NCI-H1930 (cell line): ENCODE measurements around the gene SFI1.
"Not testable (repeated sequence)": the region's sequence is repeated elsewhere in the genome, so short reads cannot be mapped to it uniquely, and the experiment has no call there.

Source experiments
- DNase-seq, 2 experiments: peaks; one replicate each; lab custom pipeline; 2025; lab: John Stamatoyannopoulos, UW

Gene SFI1

GRCh38 chr22:31588970-31589675 lies 92.8 kb downstream of the SFI1 start:
- DNase-seq, result no peak

- not testable (repeated sequence) for DNase-seq
These were observed 93.8 kb downstream of the SFI1 start for GRCh38 chr22:31590161-31590560.

GRCh38 chr22:31595271-31595670 lies 98.9 kb downstream of the SFI1 start:
- DNase-seq, result no peak

- no peak for DNase-seq
These were observed 106.1 kb downstream of the SFI1 start for GRCh38 chr22:31602259-31602952.

- DNase-seq, result no peak
These were observed 106.8 kb downstream of the SFI1 start for GRCh38 chr22:31603081-31603525.

- no peak for DNase-seq
These were observed 107.2 kb downstream of the SFI1 start for GRCh38 chr22:31603574-31603973.

GRCh38 chr22:31604137-31604705 lies 107.9 kb downstream of the SFI1 start:
- DNase-seq, result no peak

- DNase-seq, result no peak
These were observed 108.7 kb downstream of the SFI1 start for GRCh38 chr22:31604746-31605705.

GRCh38 chr22:31605851-31606585 lies 109.7 kb downstream of the SFI1 start:
- DNase-seq, result no peak

GRCh38 chr22:31607696-31608095 lies 111.4 kb downstream of the SFI1 start:
- DNase-seq, result no peak

- no peak for DNase-seq
These were observed 113.4 kb downstream of the SFI1 start for GRCh38 chr22:31609716-31610115.

GRCh38 chr22:31610611-31611010 lies 114.3 kb downstream of the SFI1 start:
- no peak for DNase-seq

GRCh38 chr22:31611061-31611760 lies 114.9 kb downstream of the SFI1 start:
- DNase-seq, result no peak

GRCh38 chr22:31612891-31613285 lies 116.6 kb downstream of the SFI1 start:
- DNase-seq, result no peak

- DNase-seq, result no peak
These were observed 117.1 kb downstream of the SFI1 start for GRCh38 chr22:31613286-31613903.

- DNase-seq, result no peak
These were observed 117.6 kb downstream of the SFI1 start for GRCh38 chr22:31613904-31614296.

- DNase-seq, result no peak
These were observed 118.6 kb downstream of the SFI1 start for GRCh38 chr22:31614781-31615490.

- DNase-seq, result no peak
These were observed 119.1 kb downstream of the SFI1 start for GRCh38 chr22:31615491-31615860.

GRCh38 chr22:31615940-31616314 lies 119.6 kb downstream of the SFI1 start:
- DNase-seq, result no peak
